Measurements from ENCODE around the gene HCAR2.
"Not testable (repeated sequence)": the region's sequence is repeated elsewhere in the genome, so short reads cannot be mapped to it uniquely, and the experiment has no call there.

Gene HCAR2

GRCh38 chr12:122702890-122703611 lies at the start of gene HCAR2:
TSS of gene HCAR2 (minus strand) at chr12:122703357. CDS start at chr12:122703283, 74 bp downstream.
- DNase-seq (ENCODE audit: low spot score), result not testable (repeated sequence)

DNA sequence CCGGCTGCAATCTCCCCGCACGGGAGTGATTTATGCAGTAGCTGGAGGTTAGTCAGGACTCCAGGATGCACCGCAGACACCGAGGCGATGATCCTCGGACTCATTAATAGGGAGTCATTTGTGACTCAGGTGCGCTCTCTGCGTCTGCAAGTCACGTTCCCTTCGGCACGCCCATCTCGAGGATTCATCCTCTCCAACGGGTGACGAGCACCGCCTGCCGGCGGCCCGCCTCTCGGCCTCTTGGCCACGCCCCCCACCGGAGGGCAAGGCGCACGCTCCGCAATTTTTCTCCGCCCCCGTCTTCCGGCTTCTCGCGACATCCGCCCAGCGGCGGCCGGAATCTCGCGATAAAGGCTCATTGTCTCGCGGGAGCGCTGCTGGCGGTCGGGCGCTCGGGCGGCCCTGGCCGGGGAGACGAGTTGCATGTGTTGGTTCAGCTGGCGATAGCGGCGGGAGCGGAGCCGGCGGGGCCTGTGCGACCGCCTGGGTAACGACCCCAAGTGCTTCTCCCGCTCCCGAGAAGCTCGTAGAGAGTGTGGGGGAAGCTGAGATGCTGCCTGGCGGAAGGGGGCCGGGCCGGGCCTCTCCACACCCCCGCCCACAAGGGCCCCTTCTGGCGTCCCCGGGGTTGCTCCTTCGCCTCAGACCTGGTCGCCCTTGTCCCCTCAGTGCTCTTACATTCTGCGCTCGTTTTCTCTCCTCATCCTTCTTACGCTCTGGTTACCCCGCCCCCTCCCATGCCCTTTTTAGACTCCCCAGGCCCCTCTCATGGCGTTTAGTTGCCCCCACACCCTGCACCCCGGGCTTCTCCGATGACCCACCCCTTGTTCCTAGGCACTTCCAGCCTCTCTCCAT lies 49.5 kb upstream of the HCAR2 start, which contains the start of gene DENR:
TSS of gene DENR (plus strand) at position 361 of the 855 bp plus-strand sequence. CDS start 878 bp downstream, outside the sequence.
- DNase-seq (ENCODE audit: low spot score), result peak; percentile 100

GRCh38 chr12:122750781-122751515 lies 47.8 kb upstream of the HCAR2 start:
- not testable (repeated sequence) for DNase-seq (ENCODE audit: low spot score)

GRCh38 chr12:122749569-122750332 lies 46.6 kb upstream of the HCAR2 start:
- DNase-seq (ENCODE audit: low spot score), result no peak

- no peak for DNase-seq (ENCODE audit: low spot score)
Observed at GRCh38 chr12:122747224-122748135, 44.3 kb upstream of the HCAR2 start.

- DNase-seq (ENCODE audit: low spot score), result no peak
Observed at GRCh38 chr12:122743895-122744525, 40.9 kb upstream of the HCAR2 start.

DNA sequence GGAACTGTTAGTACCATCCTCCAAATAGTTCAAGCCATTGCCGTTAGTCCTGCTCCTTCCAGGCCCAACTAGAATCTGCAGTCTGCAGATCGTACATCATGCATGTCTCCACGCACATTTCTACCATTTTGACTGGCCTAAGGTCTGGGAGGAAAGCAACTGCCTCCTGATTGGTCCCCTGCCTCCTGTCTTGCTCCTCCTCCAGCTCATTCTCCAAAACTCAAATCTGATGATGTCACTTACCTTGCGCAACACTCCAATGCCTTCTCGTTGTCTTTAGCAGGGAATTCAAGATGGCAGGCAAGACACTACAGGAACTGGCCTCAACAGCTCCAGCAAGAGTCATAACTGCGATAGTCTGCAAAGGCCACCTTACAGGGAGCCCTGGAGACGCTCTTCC lies 37.2 kb upstream of the HCAR2 start:
- DNase-seq (ENCODE audit: low spot score), result no peak

DNA sequence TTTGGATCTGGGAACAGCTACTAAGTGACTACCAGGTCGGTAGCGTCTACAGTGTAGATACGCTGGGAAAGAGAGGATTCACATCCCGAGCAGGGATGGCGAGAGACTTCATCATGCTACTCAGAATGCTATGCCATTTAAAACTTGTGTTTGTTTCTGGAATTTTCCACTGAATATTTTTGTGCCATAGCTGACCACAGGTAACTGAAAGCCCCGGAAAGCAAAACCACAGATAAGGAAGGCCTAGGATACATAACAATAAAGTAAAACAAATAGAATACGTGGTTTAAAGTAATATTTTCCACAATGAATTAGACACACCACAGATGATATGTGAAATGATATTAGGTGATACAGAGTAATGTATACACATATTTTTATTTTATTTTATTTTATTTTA lies 35.4 kb upstream of the HCAR2 start:
- DNase-seq (ENCODE audit: low spot score), result no peak

GRCh38 chr12:122732611-122733010 lies 29.5 kb upstream of the HCAR2 start:
- DNase-seq (ENCODE audit: low spot score), result no peak

DNA sequence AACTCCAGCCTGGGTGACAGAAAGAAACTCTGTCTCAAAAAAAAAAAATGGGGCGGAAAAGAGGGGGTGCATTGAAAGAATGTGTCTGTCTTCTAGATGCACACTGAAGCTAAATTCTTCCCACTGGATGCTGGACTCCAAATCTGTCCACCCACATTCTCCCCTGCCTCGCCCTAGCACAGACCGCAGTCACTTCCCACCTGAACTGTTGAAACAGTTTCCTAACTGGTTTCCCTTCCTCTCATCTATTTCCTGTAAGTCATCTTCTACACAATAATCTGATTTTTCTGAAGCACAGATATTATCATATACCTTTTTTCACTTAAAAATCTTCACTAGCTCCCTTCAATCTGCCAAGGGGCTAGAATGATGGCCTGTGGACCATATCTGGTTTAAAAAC lies 29.0 kb upstream of the HCAR2 start:
- DNase-seq (ENCODE audit: low spot score), result no peak

GRCh38 chr12:122730215-122731014 lies 27.3 kb upstream of the HCAR2 start, which contains the start of gene HCAR1:
TSS of gene HCAR1 (minus strand) at chr12:122730844. CDS start at chr12:122730339, 505 bp downstream.
- DNase-seq (ENCODE audit: low spot score), result no peak

- DNase-seq (ENCODE audit: low spot score), result no peak
Observed at GRCh38 chr12:122729583-122730214, 26.5 kb upstream of the HCAR2 start.

GRCh38 chr12:122726080-122726558 lies 23.0 kb upstream of the HCAR2 start:
- no peak for DNase-seq (ENCODE audit: low spot score)

GRCh38 chr12:122725452-122726079 lies 22.4 kb upstream of the HCAR2 start:
- no peak for DNase-seq (ENCODE audit: low spot score)

- no peak for DNase-seq (ENCODE audit: low spot score)
Observed at GRCh38 chr12:122724641-122725243, 21.6 kb upstream of the HCAR2 start.

GRCh38 chr12:122722387-122722786 lies 19.2 kb upstream of the HCAR2 start:
- no peak for DNase-seq (ENCODE audit: low spot score)

DNA sequence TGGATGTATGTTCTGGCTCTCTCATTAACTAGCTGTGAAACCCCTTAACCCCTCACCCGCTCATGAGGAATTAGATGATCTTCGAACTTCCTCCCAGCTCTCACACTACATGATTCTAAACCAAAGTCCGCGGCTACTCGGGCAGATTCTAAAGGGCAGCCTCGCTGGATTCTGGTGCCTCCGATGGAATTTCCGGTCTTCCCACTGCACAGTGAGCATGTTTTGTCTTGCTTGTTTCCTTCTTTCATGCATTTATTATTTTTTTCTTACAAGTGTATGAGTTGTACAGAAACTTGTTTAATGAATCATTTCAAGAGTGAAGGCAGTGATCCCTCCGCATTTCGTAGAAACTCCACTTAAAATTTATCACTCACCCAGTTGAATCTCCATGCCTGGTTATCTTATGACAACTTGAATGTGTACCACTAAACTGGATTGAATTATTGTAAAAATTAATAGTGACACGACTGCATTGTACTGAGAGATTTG lies 17.9 kb upstream of the HCAR2 start:
- DNase-seq (ENCODE audit: low spot score), result no peak

All from RKO (cell line).